ENCODE data around the gene TMEM245. TPM values are rescaled to one million over a fixed set of nuclear protein-coding genes. Genes with fewer than 3 reads are reported as not detected.

Gene TMEM245
- total RNA-seq, 2 donors from 2014 or later, result 30.7 to 35.5 TPM

GRCh38 chr9:109037946-109038715, 81.6 kb downstream of the TMEM245 start:
- Mint-ChIP-seq H3K27me3 (ENCODE audit: low read depth) (no peaks in the 10 kb centered on the region), H3K4me1 (ENCODE audit: low read depth) (no peaks in the 10 kb centered on the region), H3K9me3 (peaks cover 0 to under 1% of the 10 kb centered on the region in 2 donors), H3K36me3 (ENCODE audit: insufficient read depth in 2 of 2) (peaks cover 1 to 20% of the 10 kb centered on the region in 2 donors), H3K27ac (peak overlapping the region; percentile 41), H3K4me3 (no peak overlapping the region)
- DNase-seq (no peak), ATAC-seq (replicated peaks in 1 of 2) (no peak)

- no peak for DNase-seq
- Mint-ChIP-seq H3K4me1 (ENCODE audit: low read depth) (no peaks in the 10 kb centered on the region), H3K9me3 (no peaks in the 10 kb centered on the region), H3K36me3 (ENCODE audit: insufficient read depth in 2 of 2) (peaks cover 3 to 18% of the 10 kb centered on the region in 2 donors), H3K4me3 (no peak overlapping the region), H3K27me3 (ENCODE audit: low read depth) (no peaks in the 10 kb centered on the region), H3K27ac (no peak overlapping the region)
- no peak for ATAC-seq (replicated peaks in 1 of 2)
Observed at GRCh38 chr9:109036744-109037680, 82.7 kb downstream of the TMEM245 start.

GRCh38 chr9:109035684-109036423, 83.9 kb downstream of the TMEM245 start:
- DNase-seq, result no peak
- Mint-ChIP-seq H3K4me3 (no peak overlapping the region), H3K27me3 (ENCODE audit: low read depth) (no peaks in the 10 kb centered on the region), H3K4me1 (ENCODE audit: low read depth) (no peaks in the 10 kb centered on the region), H3K9me3 (no peaks in the 10 kb centered on the region), H3K27ac (no peak overlapping the region), H3K36me3 (ENCODE audit: insufficient read depth in 2 of 2) (peaks cover 3 to 19% of the 10 kb centered on the region in 2 donors)
- ATAC-seq (replicated peaks in 1 of 2), result no peak

- Mint-ChIP-seq H3K4me3 (no peak overlapping the region), H3K9me3 (no peaks in the 10 kb centered on the region), H3K27me3 (ENCODE audit: low read depth) (no peaks in the 10 kb centered on the region), H3K4me1 (ENCODE audit: low read depth) (no peaks in the 10 kb centered on the region), H3K27ac (no peak overlapping the region), H3K36me3 (ENCODE audit: insufficient read depth in 2 of 2) (peaks cover 3 to 19% of the 10 kb centered on the region in 2 donors)
- ATAC-seq (replicated peaks in 1 of 2) (no peak), DNase-seq (no peak)
Observed at GRCh38 chr9:109033941-109034700, 85.6 kb downstream of the TMEM245 start.

- DNase-seq (no peak), ATAC-seq (replicated peaks in 1 of 2) (no peak)
- H3K27me3 Mint-ChIP-seq (ENCODE audit: low read depth), result no peaks in the 10 kb centered on the region
- peaks cover 3 to 20% of the 10 kb centered on the region in 2 donors for H3K36me3 Mint-ChIP-seq (ENCODE audit: insufficient read depth in 2 of 2)
- H3K9me3 Mint-ChIP-seq, result no peaks in the 10 kb centered on the region
- no peak overlapping the region for H3K4me3 Mint-ChIP-seq
- H3K27ac Mint-ChIP-seq, result no peak overlapping the region
- no peaks in the 10 kb centered on the region for H3K4me1 Mint-ChIP-seq (ENCODE audit: low read depth)
Observed at GRCh38 chr9:109031241-109031640, 88.5 kb downstream of the TMEM245 start.

- Mint-ChIP-seq H3K4me1 (ENCODE audit: low read depth) (no peaks in the 10 kb centered on the region), H3K27ac (no peak overlapping the region), H3K27me3 (ENCODE audit: low read depth) (no peaks in the 10 kb centered on the region), H3K36me3 (ENCODE audit: insufficient read depth in 2 of 2) (peaks cover 3 to 15% of the 10 kb centered on the region in 2 donors), H3K9me3 (no peaks in the 10 kb centered on the region), H3K4me3 (no peak overlapping the region)
- ATAC-seq (replicated peaks in 1 of 2), result no peak
- DNase-seq, result no peak
Observed at GRCh38 chr9:109030426-109030825, 89.3 kb downstream of the TMEM245 start.

GRCh38 chr9:109028457-109028856, 91.3 kb downstream of the TMEM245 start:
- DNase-seq (no peak), ATAC-seq (replicated peaks in 1 of 2) (no peak)
- Mint-ChIP-seq H3K9me3 (no peaks in the 10 kb centered on the region), H3K36me3 (ENCODE audit: insufficient read depth in 2 of 2) (peaks cover 3 to 15% of the 10 kb centered on the region in 2 donors), H3K27ac (no peak overlapping the region), H3K4me3 (no peak overlapping the region), H3K27me3 (ENCODE audit: low read depth) (no peaks in the 10 kb centered on the region), H3K4me1 (ENCODE audit: low read depth) (no peaks in the 10 kb centered on the region)

- no peak overlapping the region for H3K4me3 Mint-ChIP-seq
- no peaks in the 10 kb centered on the region for H3K4me1 Mint-ChIP-seq (ENCODE audit: low read depth)
- H3K27me3 Mint-ChIP-seq (ENCODE audit: low read depth), result no peaks in the 10 kb centered on the region
- ATAC-seq (replicated peaks in 1 of 2), result no peak
- no peaks in the 10 kb centered on the region for H3K9me3 Mint-ChIP-seq
- peaks cover 0 to 10% of the 10 kb centered on the region in 2 donors for H3K36me3 Mint-ChIP-seq (ENCODE audit: insufficient read depth in 2 of 2)
- no peak for DNase-seq
- no peak overlapping the region for H3K27ac Mint-ChIP-seq
Observed at GRCh38 chr9:109027176-109027575, 92.6 kb downstream of the TMEM245 start.

GRCh38 chr9:109026306-109026705, 93.4 kb downstream of the TMEM245 start:
- Mint-ChIP-seq H3K4me3 (no peak overlapping the region), H3K27ac (no peak overlapping the region), H3K27me3 (ENCODE audit: low read depth) (no peaks in the 10 kb centered on the region), H3K36me3 (ENCODE audit: insufficient read depth in 2 of 2) (peaks cover 0 to 7% of the 10 kb centered on the region in 2 donors), H3K9me3 (no peaks in the 10 kb centered on the region), H3K4me1 (ENCODE audit: low read depth) (no peaks in the 10 kb centered on the region)
- ATAC-seq (replicated peaks in 1 of 2) (no peak), DNase-seq (no peak)

GRCh38 chr9:109022873-109023272, 96.9 kb downstream of the TMEM245 start:
- no peak for ATAC-seq (replicated peaks in 1 of 2)
- no peaks in the 10 kb centered on the region for H3K27me3 Mint-ChIP-seq (ENCODE audit: low read depth)
- no peak overlapping the region for H3K27ac Mint-ChIP-seq

GRCh38 chr9:109020581-109021511, 98.9 kb downstream of the TMEM245 start:
- H3K9me3 Mint-ChIP-seq, result no peaks in the 10 kb centered on the region
- H3K36me3 Mint-ChIP-seq (ENCODE audit: insufficient read depth in 2 of 2), result peaks cover 0 to 5% of the 10 kb centered on the region in 2 donors
- H3K27ac Mint-ChIP-seq, result no peak overlapping the region
- H3K27me3 Mint-ChIP-seq (ENCODE audit: low read depth), result no peaks in the 10 kb centered on the region
- ATAC-seq (replicated peaks in 1 of 2), result no peak
- no peak overlapping the region for H3K4me3 Mint-ChIP-seq
- no peak for DNase-seq
- no peaks in the 10 kb centered on the region for H3K4me1 Mint-ChIP-seq (ENCODE audit: low read depth)

More at GRCh38 chr9:109022873-109023272, 96.9 kb downstream of the TMEM245 start:
- H3K36me3 Mint-ChIP-seq (ENCODE audit: insufficient read depth in 2 of 2), result peaks cover 0 to 5% of the 10 kb centered on the region in 2 donors
- H3K9me3 Mint-ChIP-seq, result no peaks in the 10 kb centered on the region
- no peak for DNase-seq
- H3K4me3 Mint-ChIP-seq, result no peak overlapping the region
- H3K4me1 Mint-ChIP-seq (ENCODE audit: low read depth), result no peaks in the 10 kb centered on the region
